Fibroblast of lung (primary cell): ENCODE results near the gene USP1. TPM values are rescaled to one million over a fixed set of nuclear protein-coding genes. Genes with fewer than 3 reads are reported as not detected.
A peak's percentile ranks its signal among the peaks of the same experiment; 100 is the strongest.

ENCODE experiments used
- DNase-seq, 2 donors: peaks; one replicate each; pipeline versions ENCODE4 v3.0.0 to v3.0.0-alpha.2; 2010; ENCODE audit warnings: low read depth in 2 of 2
- H2AFZ ChIP-seq: 2 replicates; pipeline ENCODE4 v1.5.1; 2012; ENCODE audit warnings: low read length, control low read depth, inconsistent platforms
- H3K27ac ChIP-seq: 2 replicates; pipeline ENCODE4 v1.5.1; 2011; ENCODE audit warnings: low read length, control low read depth; ENCODE audit not compliant: insufficient read depth
- H3K27me3 ChIP-seq: 2 replicates; pipeline ENCODE4 v1.5.1; 2011; ENCODE audit warnings: mild to moderate bottlenecking, low read length; ENCODE audit not compliant: control insufficient read depth, insufficient read depth
- H3K36me3 ChIP-seq: 2 replicates; pipeline ENCODE4 v1.5.1; 2011; ENCODE audit warnings: low read length; ENCODE audit not compliant: control insufficient read depth, insufficient read depth
- H3K4me1 ChIP-seq: 2 replicates; pipeline ENCODE4 v1.5.1; 2011; ENCODE audit warnings: low read length; ENCODE audit not compliant: control insufficient read depth, insufficient read depth; ENCODE audit errors: extremely low read depth
- H3K4me2 ChIP-seq: 2 replicates; pipeline ENCODE4 v1.5.1; 2011; ENCODE audit warnings: low read length, control low read depth; ENCODE audit not compliant: insufficient read depth; ENCODE audit errors: extremely low read depth
- H3K4me3 ChIP-seq, 4 experiments: fragments of 200-600 bp in 1 of 4; sonication (generic) in 1 of 4; replicated peaks in 1 of 4; 2 replicates each; pipeline ENCODE4 v1.5.1; 2011 to 2016; ENCODE audit warnings: low read length in 4 of 4, low read depth in 3 of 4, mild to moderate bottlenecking in 3 of 4, control low read depth in 2 of 4, inconsistent platforms in 1 of 4, mixed read lengths in 1 of 4; ENCODE audit not compliant: insufficient read depth in 1 of 4; ENCODE audit errors: control extremely low read depth in 1 of 4
- H3K79me2 ChIP-seq: 2 replicates; pipeline ENCODE4 v1.5.1; 2012; ENCODE audit warnings: mild to moderate bottlenecking, low read length, inconsistent platforms; ENCODE audit not compliant: control insufficient read depth, insufficient read depth
- H3K9ac ChIP-seq: 2 replicates; pipeline ENCODE4 v1.5.1; 2011; ENCODE audit warnings: mild to moderate bottlenecking, low read length, control low read depth; ENCODE audit not compliant: insufficient read depth
- H3K9me3 ChIP-seq: 2 replicates; pipeline ENCODE4 v1.5.1; 2012; ENCODE audit warnings: low read depth, low read length; ENCODE audit not compliant: control insufficient read depth, insufficient read depth
- H4K20me1 ChIP-seq: 2 replicates; pipeline ENCODE4 v1.5.1; 2011; ENCODE audit warnings: low read length; ENCODE audit not compliant: control insufficient read depth, insufficient read depth; ENCODE audit errors: extremely low read depth
- CTCF ChIP-seq, 2 donors: IDR thresholded peaks in 1 of 2; conservative IDR thresholded peaks in 1 of 2; 1 replicate in 1 of 2; 2 replicates in 1 of 2; pipeline ENCODE4 v1.5.1; 2011 to 2012; ENCODE audit warnings: low read length in 2 of 2, control low read depth in 1 of 2, inconsistent platforms in 1 of 2, low read depth in 1 of 2, mild to moderate bottlenecking in 1 of 2
- EZH2 ChIP-seq: IDR thresholded peaks from 2 replicates; pipeline ENCODE4 v1.5.1; 2012; ENCODE audit warnings: low read length, control low read depth, mild to moderate bottlenecking; ENCODE audit errors: missing control alignments
- polyA minus RNA-seq: library from RNA; depleted of rRNA, polyadenylated mRNA; stranded (reverse); fragments of >200 nt; gene quantifications from 2 replicates; pipeline ENCODE4 v1.2.3, GENCODE V29; 2011; ENCODE audit warnings: low replicate concordance
- polyA plus RNA-seq, 2 donors: library from polyadenylated mRNA; depleted of rRNA in 1 of 2; stranded (reverse) in 1 of 2; unstranded in 1 of 2; fragments of >200 nt; gene quantifications; 2 replicates each; pipeline ENCODE4 v1.2.1, GENCODE V29; 2011 to 2012; ENCODE audit warnings: missing spikeins in 1 of 2
- total RNA-seq: library from RNA; depleted of rRNA; stranded (reverse); fragments of >200 nt; gene quantifications from 2 replicates; pipeline ENCODE4 v1.2.1, GENCODE V29; 2014

Gene USP1
- total RNA-seq (19.5 and 20.0 TPM in 2 replicates), polyA plus RNA-seq (17.3 and 21.1 TPM in 2 replicates), polyA minus RNA-seq (0.85 and 0.86 TPM in 2 replicates)
- 16.6 and 22.2 TPM in 2 replicates for polyA plus RNA-seq (2012)

GRCh38 chr1:62436466-62437272, at the start of gene USP1:
Gene USP1, plus strand, starts transcription at chr1:62437049. Its CDS starts 2,819 bp downstream, at chr1:62439868.
- Histone ChIP-seq H3K79me2 (peaks cover 46% of the 10 kb centered on the region), H3K27ac (peak within 1 kb of the TSS; percentile 99), H3K4me3 (peak within 1 kb of the TSS; percentile 88 to 98 (median 90)), H3K27me3 (no peaks in the 10 kb centered on the region), H3K36me3 (no peaks in the 10 kb centered on the region), H3K9ac (peak within 1 kb of the TSS; percentile 100), H3K9me3 (no peaks in the 10 kb centered on the region), H3K4me2 (peak within 1 kb of the TSS; percentile 100), H3K4me1 (no peaks in the 10 kb centered on the region), H2AFZ (peak within 1 kb of the TSS; percentile 98), H4K20me1 (no peaks in the 10 kb centered on the region)
- TF ChIP-seq EZH2 (no peak), CTCF (conservative IDR thresholded peaks at IDR 0.05 in 1 of 2, IDR thresholded peaks at IDR 0.05 in 1 of 2; ENCODE audit: low read depth in 1 of 2, low read length in 2 of 2) (no peak)
- DNase-seq, result peak; percentile 100

GRCh38 chr1:62389531-62389930, 47.3 kb upstream of the USP1 start:
- no peaks in the 10 kb centered on the region for H3K79me2 ChIP-seq
- H3K27ac ChIP-seq, result no peak overlapping the region
- H3K27me3 ChIP-seq, result no peaks in the 10 kb centered on the region
- no peak overlapping the region for H2AFZ ChIP-seq
- no peaks in the 10 kb centered on the region for H3K9me3 ChIP-seq
- TF ChIP-seq CTCF (conservative IDR thresholded peaks at IDR 0.05 in 1 of 2, IDR thresholded peaks at IDR 0.05 in 1 of 2; ENCODE audit: low read depth in 1 of 2, low read length in 2 of 2) (no peak), EZH2 (no peak)
- no peaks in the 10 kb centered on the region for H4K20me1 ChIP-seq
- no peak for DNase-seq
- H3K4me1 ChIP-seq, result no peaks in the 10 kb centered on the region
- no peak overlapping the region for H3K4me3 ChIP-seq
- H3K4me2 ChIP-seq, result no peak overlapping the region
- H3K9ac ChIP-seq, result no peak overlapping the region
- H3K36me3 ChIP-seq, result no peaks in the 10 kb centered on the region

GRCh38 chr1:62390071-62390470, 46.8 kb upstream of the USP1 start:
- Histone ChIP-seq H3K27ac (no peak overlapping the region), H3K36me3 (no peaks in the 10 kb centered on the region), H3K9ac (no peak overlapping the region), H3K27me3 (no peaks in the 10 kb centered on the region), H3K4me1 (no peaks in the 10 kb centered on the region), H3K4me2 (no peak overlapping the region), H3K4me3 (no peak overlapping the region), H4K20me1 (no peaks in the 10 kb centered on the region), H3K79me2 (no peaks in the 10 kb centered on the region), H2AFZ (no peak overlapping the region), H3K9me3 (no peaks in the 10 kb centered on the region)
- DNase-seq, result no peak
- TF ChIP-seq EZH2, result no peak
- no peak for TF ChIP-seq CTCF (conservative IDR thresholded peaks at IDR 0.05 in 1 of 2, IDR thresholded peaks at IDR 0.05 in 1 of 2; ENCODE audit: low read depth in 1 of 2, low read length in 2 of 2)
